Hepatocyte (in vitro differentiated cells): ENCODE results near the gene PSMG3. TPM values are rescaled to one million over a fixed set of nuclear protein-coding genes. Genes with fewer than 3 reads are reported as not detected.

Experiments
- polyA plus RNA-seq: library from polyadenylated mRNA; unstranded; fragments of >200 nt; fragmentation: Nextera tagmentation; extraction: Ambion mirVana; gene quantifications from 2 replicates; pipeline ENCODE4 v1.2.1, GENCODE V29; 2016
- total RNA-seq: library from RNA; depleted of rRNA; stranded (reverse); fragments of >200 nt; gene quantifications from 2 replicates; pipeline ENCODE4 v1.2.3, GENCODE V29; 2014

PSMG3 gene
- total and polyA plus RNA-seq, 2 experiments from 2014 or later: 42.7 to 44.8 TPM

Other genes starting within 250 kb of the PSMG3 start
- gene MICALL2, start 110.6 kb downstream of the PSMG3 start, total RNA-seq: 9.8 and 16.4 TPM in 2 replicates
- gene MICALL2, start 110.6 kb downstream of the PSMG3 start, polyA plus RNA-seq: 28.2 and 34.5 TPM in 2 replicates
- 15.5 and 30.0 TPM in 2 replicates for gene INTS1, start 65.6 kb downstream of the PSMG3 start, total RNA-seq
- gene INTS1, start 65.6 kb downstream of the PSMG3 start, polyA plus RNA-seq: 53.6 and 57.3 TPM in 2 replicates
- gene MAFK, start 39.3 kb downstream of the PSMG3 start, total RNA-seq: 14.6 and 24.0 TPM in 2 replicates
- gene MAFK, start 39.3 kb downstream of the PSMG3 start, polyA plus RNA-seq: 4.4 and 7.8 TPM in 2 replicates
- gene TMEM184A, start 13.8 kb downstream of the PSMG3 start, total RNA-seq: 14.5 and 23.4 TPM in 2 replicates
- gene TMEM184A, start 13.8 kb downstream of the PSMG3 start, polyA plus RNA-seq: 18.6 and 24.7 TPM in 2 replicates
- gene ELFN1, start 100.2 kb upstream of the PSMG3 start, total RNA-seq: 2.9 and 3.6 TPM in 2 replicates
- 1.3 and 5.5 TPM in 2 replicates for gene ELFN1, start 100.2 kb upstream of the PSMG3 start, polyA plus RNA-seq